ENCODE data around the gene ACOXL. TPM values are rescaled to one million over a fixed set of nuclear protein-coding genes. Genes with fewer than 3 reads are reported as not detected.

ACOXL gene
- total and polyA plus RNA-seq, 2 of the 8 experiments (the other 6 are each of a cell fraction or from before 2014, with no cell fraction given) = 11.4 to 20.6 TPM

GRCh38 chr2:110793034-110793433, 60.7 kb downstream of the ACOXL start:
- Histone ChIP-seq H3K4me2 (ENCODE audit: insufficient read depth in 1 of 2, low read depth in 2 of 2, low read length in 2 of 2) (no peak overlapping the region), H3K4me1 (replicated peaks in 1 of 4; ENCODE audit: control insufficient read depth in 3 of 4, insufficient read depth in 4 of 4, low read length in 3 of 4) (no peaks in the 10 kb centered on the region), H4K91ac (replicated peaks; ENCODE audit: insufficient read length, low read length) (no peak overlapping the region), H3K18ac (ENCODE audit: extremely low read depth, low read length) (no peak overlapping the region; the same call in 1 of the 2 replicates), H3K4me3 (ENCODE audit: extremely low read depth in 1 of 4, insufficient read depth in 2 of 4, low read depth in 3 of 4, low read length in 4 of 4) (no peak overlapping the region), H4K5ac (ENCODE audit: insufficient read length, low read depth, low read length) (no peak overlapping the region), H3K27ac (ENCODE audit: low read depth, low read length) (no peak overlapping the region), H4K8ac (ENCODE audit: extremely low read depth, insufficient read depth, low read length) (no peak overlapping the region), H3K23ac (ENCODE audit: insufficient read length) (no peak overlapping the region), H3K14ac (ENCODE audit: insufficient read length) (no peak overlapping the region), H3K9me3 (ENCODE audit: insufficient read depth in 2 of 2, low read depth in 1 of 2, low read length in 1 of 2) (no peaks in the 10 kb centered on the region), H3K23me2 (ENCODE audit: low read depth, low read length) (no peaks in the 10 kb centered on the region), H3K4ac (replicated peaks; ENCODE audit: insufficient read length, low read depth, low read length) (no peak overlapping the region), H3K79me1 (ENCODE audit: low read depth, low read length) (no peaks in the 10 kb centered on the region), H3K27me3 (replicated peaks in 1 of 4; ENCODE audit: control insufficient read depth in 3 of 4, extremely low read depth in 1 of 4, insufficient read depth in 3 of 4, low read length in 3 of 4) (no peaks in the 10 kb centered on the region), H2BK20ac (ENCODE audit: low read length) (no peak overlapping the region), H2BK15ac (ENCODE audit: low read length) (no peak overlapping the region), H4K20me1 (replicated peaks in 1 of 2; ENCODE audit: control insufficient read depth in 1 of 2, insufficient read depth in 2 of 2, low read length in 2 of 2) (no peaks in the 10 kb centered on the region), H2BK5ac (ENCODE audit: low read depth, low read length) (no peak overlapping the region), H3K56ac (replicated peaks; ENCODE audit: insufficient read length, low read depth, low read length) (no peak overlapping the region), H3K36me3 (ENCODE audit: control insufficient read depth in 2 of 4, insufficient read depth in 4 of 4, low read length in 3 of 4) (peaks cover 0 to 10% (median 3%) of the 10 kb centered on the region in 4 experiments; a peak in 4 of 8 replicates), H3K9ac (replicated peaks in 1 of 4; ENCODE audit: extremely low read depth in 1 of 4, low read depth in 3 of 4, low read length in 3 of 4) (no peak overlapping the region), H2AK5ac (ENCODE audit: low read depth, low read length) (no peak overlapping the region), H3K79me2 (ENCODE audit: control insufficient read depth in 1 of 2, insufficient read depth in 2 of 2, low read length in 2 of 2) (no peaks in the 10 kb centered on the region), H2BK120ac (replicated peaks; ENCODE audit: low read depth, low read length) (no peak overlapping the region), H2BK12ac (ENCODE audit: low read depth, low read length) (peak overlapping the region; percentile 20; the same call in 1 of the 2 replicates), H2AFZ (ENCODE audit: low read length) (no peak overlapping the region)
- peak; percentile 81 for FAIRE-seq
- ChIA-PET POLR2A (ENCODE audit: partially characterized antibody) (interaction anchor here (1.0 to 1.4 kb wide), 3 partner anchors 10 to 62 kb away, joined by 3 to 4 read pairs (median 4); no protein-coding TSS in a partner anchor), CTCF (ENCODE audit: partially characterized antibody) (interaction anchor here (0.7 to 6.9 kb wide), 26 partner anchors 9 to 918 kb away, joined by 3 to 29 read pairs (median 4); no protein-coding TSS in a partner anchor)
- DNase-seq (ENCODE audit: low read depth in 1 of 2, low spot score in 2 of 2) = peak in 1 of 2 experiments; percentile 47
- 60% methylated on average over 4 of the region's 4 CpGs; no CpG with 5 or more reads in 1 of the 2 experiments for WGBS, 2 experiments (ENCODE audit: extremely low coverage in 1 of 2, insufficient coverage in 1 of 2, insufficient read length in 1 of 2, insufficient replicate concordance in 2 of 2, low coverage in 1 of 2, low lambda C conversion rate in 2 of 2, missing lambda C conversion rate in 1 of 2)
- TF ChIP-seq BCL11A (IDR thresholded peaks at IDR 0.05; ENCODE audit: low read depth in 2 of 2, low read length in 2 of 2) (no peak), ATF3 (IDR thresholded peaks at IDR 0.05; ENCODE audit: insufficient read depth, low read depth, low read length) (no peak), CTCF (IDR thresholded peaks at IDR 0.05; ENCODE audit: control extremely low read depth in 1 of 3, insufficient read depth in 1 of 3, low read depth in 1 of 3, low read length in 3 of 3) (peak; percentile 42 to 79 (median 62)), HDAC2 (IDR thresholded peaks at IDR 0.05; ENCODE audit: borderline replicate concordance in 1 of 2, low read depth in 2 of 2, low read length in 2 of 2) (no peak), TEAD4 (IDR thresholded peaks at IDR 0.05; ENCODE audit: low read depth, low read length) (no peak), RAD21 (IDR thresholded peaks at IDR 0.05 in 1 of 2, conservative IDR thresholded peaks at IDR 0.05 in 1 of 2; ENCODE audit: low read depth in 2 of 2, low read length in 2 of 2) (peak; percentile 21 to 39; a peak in 3 of 4 replicates), EP300 (IDR thresholded peaks at IDR 0.05; ENCODE audit: borderline replicate concordance in 1 of 2, low read depth in 2 of 2, low read length in 2 of 2) (no peak), POU5F1 (IDR thresholded peaks at IDR 0.05; ENCODE audit: low read depth, low read length) (no peak)
